Measurements from ENCODE around the gene LOXL1.
"Not testable (repeated sequence)": the region's sequence is repeated elsewhere in the genome, so short reads cannot be mapped to it uniquely, and the experiment has no call there.

Gene LOXL1

DNA sequence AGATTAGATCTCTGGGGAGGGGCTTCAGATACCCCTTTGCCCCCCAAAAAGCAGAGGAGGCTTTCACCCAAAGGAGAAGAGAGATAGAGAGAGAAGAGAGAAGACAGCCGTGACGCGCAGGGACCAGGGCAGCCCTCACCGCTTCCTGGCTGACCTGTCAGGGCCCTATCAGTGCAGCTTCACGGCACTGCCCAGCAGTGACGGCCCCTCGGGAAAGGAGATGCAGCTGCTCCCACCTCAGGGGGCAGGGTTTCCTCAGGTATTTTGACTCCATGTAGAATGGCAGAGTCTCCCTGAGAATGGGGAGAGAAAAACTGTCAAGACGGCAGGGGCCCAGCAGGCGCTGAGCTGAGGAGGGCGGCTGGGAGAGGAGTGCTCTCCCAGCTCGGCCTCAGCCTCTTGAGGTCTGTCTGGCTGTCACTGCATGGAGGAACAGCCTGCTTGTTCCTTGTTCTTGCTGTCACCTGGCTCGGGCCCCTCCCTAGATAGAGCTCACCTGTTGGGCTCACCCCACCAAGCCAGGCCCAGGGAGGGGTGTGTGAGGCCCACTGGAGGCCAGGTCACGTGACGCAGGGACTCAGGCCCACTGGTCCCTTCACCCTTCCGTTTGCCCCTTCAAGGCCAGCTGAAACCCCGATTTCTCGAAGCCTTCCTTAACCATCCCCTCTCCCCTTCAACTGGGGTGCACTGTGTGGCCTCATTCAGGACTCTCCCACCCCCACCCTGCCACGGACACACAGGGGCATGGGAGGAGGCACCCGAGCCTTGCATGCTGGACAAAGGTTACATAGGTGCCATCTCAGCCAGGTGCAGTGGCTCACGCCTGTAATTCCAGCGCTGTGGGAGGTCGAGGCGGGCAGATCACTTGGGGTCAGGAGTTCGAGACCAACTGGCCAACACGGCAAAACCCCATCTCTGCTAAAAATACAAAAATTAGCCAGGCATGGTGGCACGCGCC lies 28.2 kb downstream of the LOXL1 start:
- DNase-seq (ENCODE audit: low spot score), result no peak

DNA sequence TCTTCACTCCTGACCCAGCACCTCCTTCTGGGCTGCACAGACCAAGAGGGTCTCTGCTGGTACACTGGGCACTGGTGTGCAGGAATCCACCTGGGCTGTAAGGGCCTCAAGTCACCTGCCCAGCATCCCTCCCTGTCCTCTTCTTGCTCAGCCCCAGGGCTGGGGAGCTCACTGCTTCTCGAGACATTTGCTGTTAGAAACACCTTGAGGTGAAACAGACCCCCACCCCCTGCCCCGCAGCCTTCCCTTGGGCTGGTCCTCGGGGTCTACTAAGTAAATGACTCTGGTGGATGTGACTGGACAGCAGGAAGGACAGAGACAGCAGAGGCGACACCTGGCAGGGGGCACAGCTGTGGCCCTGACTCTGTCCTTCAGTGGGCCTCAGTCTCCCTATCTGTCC lies 29.1 kb downstream of the LOXL1 start:
- DNase-seq (ENCODE audit: low spot score), result no peak

- no peak for DNase-seq (ENCODE audit: low spot score)
These were observed 29.8 kb downstream of the LOXL1 start for GRCh38 chr15:73955861-73956742.

DNA sequence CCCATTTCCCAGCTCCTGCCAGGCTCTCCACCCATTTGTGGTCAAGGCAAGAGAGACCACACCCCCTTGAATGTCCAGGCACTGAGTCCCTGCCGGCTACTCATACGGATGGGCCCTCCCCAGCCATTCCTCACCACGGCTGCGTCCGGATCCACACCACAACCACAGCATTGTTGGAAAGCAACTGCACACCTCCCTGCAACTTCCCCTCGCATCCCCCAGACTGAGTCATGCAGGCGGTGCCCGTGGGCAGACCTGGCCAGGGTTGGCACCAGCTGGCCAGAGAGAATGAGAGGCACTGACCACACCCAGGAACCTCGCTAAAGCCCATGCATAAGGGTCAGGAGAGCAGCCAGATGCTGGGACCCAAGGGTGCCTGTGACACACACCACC lies 30.5 kb downstream of the LOXL1 start:
- peak; percentile 98 for DNase-seq (ENCODE audit: low spot score)

DNA sequence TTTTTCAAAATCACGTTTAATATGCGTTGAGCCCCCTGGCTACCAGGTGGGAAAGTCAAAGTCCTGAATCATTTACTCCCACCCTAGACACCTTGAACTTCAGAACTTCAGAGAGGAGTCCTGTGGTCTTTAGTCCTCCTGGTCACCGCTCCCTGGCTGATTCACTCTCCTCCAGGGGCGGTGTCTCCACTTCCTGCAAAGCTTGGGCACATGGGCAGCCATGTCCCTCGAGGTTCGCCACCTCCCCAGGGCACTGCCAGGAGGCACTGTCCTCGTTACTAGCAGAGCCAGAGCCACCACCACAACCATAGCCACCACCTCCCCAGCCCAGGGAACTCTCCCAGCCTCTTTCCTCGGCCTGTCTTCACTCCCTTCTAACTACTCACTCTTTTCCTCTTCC lies 31.0 kb downstream of the LOXL1 start:
- peak; percentile 86 for DNase-seq (ENCODE audit: low spot score)

GRCh38 chr15:73957785-73958184 lies 31.5 kb downstream of the LOXL1 start:
- no peak for DNase-seq (ENCODE audit: low spot score)

- peak; percentile 87 for DNase-seq (ENCODE audit: low spot score)
These were observed 32.8 kb downstream of the LOXL1 start for GRCh38 chr15:73959012-73959581.

GRCh38 chr15:73959801-73960200 lies 33.5 kb downstream of the LOXL1 start:
- no peak for DNase-seq (ENCODE audit: low spot score)

GRCh38 chr15:73960472-73961070 lies 34.3 kb downstream of the LOXL1 start:
- not testable (repeated sequence) for DNase-seq (ENCODE audit: low spot score)

- DNase-seq (ENCODE audit: low spot score), result no peak
These were observed 36.2 kb downstream of the LOXL1 start for GRCh38 chr15:73962433-73962832.

- peak; percentile 79 for DNase-seq (ENCODE audit: low spot score)
These were observed 38.5 kb downstream of the LOXL1 start for GRCh38 chr15:73964736-73965093.

DNA sequence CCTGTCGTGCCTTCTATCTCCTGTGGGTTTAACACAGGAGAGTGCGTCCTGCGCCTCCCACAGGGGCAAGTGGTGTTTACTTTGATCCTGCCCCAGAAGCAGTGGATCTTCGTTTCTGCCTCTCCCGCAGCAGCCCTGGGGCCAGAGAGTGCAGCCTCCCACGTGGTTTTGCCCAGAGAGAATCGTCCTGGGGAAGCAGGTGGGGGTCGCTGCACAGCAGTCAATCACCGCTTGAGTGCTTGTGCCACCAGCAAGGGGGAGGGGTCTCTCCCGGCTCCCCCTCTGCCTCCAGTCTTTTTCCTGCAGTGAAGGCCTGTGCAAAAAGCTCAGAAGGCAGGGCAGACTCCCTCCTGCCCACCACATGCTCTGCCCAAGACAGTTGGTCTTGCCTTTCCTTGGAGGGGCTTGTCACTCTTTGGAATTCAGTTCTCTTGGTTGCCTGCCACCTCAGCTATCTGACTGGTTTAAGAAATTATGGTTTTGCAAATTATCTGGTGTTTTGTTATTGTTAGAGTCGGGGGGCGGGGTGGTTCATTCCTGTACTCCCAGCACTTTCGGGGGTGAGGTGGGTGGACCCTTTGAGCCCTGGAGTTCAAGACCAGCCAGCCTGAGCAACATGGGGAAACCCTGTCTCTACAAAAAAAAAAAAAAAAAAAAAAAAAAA lies 39.0 kb downstream of the LOXL1 start:
- no peak for DNase-seq (ENCODE audit: low spot score)

- peak; percentile 63 for DNase-seq (ENCODE audit: low spot score)
These were observed 39.5 kb downstream of the LOXL1 start for GRCh38 chr15:73965758-73966113.

GRCh38 chr15:73968461-73968860 lies 42.2 kb downstream of the LOXL1 start:
- DNase-seq (ENCODE audit: low spot score), result no peak

DNA sequence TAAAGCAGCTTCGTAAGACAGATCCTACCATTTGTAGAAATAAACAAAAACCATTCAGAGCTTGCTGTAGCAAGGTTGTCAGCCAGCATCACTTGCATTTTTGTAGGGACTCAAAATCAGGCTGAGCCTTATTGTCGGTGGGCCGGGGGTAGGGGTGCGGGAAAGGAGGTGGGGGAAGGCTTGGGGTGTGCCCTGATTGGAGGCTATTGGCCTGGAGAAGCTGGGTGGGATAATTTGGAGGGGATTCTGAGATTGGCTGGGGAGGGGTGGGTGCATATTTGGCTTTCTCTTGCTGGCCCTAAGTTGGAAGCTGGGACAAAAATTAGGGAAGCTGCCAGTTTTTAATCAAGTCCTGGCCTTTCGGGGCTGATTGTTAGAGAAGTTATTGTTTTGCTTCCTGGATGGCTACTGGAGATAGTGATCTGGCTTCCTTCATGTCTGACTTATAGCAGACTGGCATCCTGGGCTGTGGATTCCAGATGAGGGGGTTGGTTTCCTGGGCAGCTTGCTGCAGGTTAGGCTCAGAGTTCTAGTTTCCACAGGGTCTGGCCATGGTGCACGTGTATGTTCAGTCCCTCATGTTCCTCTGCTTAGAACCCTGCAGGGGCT lies 43.0 kb downstream of the LOXL1 start:
- no peak for DNase-seq (ENCODE audit: low spot score)

GRCh38 chr15:73972984-73973682 lies 46.9 kb downstream of the LOXL1 start:
- peak; percentile 81 for DNase-seq (ENCODE audit: low spot score)

DNA sequence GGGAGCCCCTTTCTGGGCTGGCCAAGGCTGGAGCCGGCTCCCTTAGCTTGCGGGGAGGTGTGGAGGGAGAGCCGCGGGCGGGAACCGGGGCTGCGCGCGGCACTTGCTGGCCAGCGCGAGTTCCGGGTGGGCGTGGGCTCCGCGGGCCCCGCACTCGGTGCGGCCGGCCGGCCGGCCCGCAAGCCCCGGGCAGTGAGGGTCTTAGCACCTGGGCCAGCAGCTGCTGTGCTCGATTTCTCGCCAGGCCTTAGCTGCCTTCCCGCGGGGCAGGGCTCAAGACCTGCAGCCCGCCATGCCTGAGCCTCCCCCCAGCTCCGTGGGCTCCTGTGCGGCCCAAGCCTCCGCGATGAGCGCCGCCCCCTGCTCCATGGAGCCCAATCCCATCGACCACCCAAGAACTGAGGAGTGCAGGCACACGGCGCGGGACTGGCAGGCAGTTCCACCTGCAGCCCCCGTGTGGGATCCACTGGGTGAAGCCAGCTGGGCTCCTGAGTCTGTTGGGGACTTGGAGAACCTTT lies 47.5 kb downstream of the LOXL1 start:
- DNase-seq (ENCODE audit: low spot score), result not testable (repeated sequence)

DNA sequence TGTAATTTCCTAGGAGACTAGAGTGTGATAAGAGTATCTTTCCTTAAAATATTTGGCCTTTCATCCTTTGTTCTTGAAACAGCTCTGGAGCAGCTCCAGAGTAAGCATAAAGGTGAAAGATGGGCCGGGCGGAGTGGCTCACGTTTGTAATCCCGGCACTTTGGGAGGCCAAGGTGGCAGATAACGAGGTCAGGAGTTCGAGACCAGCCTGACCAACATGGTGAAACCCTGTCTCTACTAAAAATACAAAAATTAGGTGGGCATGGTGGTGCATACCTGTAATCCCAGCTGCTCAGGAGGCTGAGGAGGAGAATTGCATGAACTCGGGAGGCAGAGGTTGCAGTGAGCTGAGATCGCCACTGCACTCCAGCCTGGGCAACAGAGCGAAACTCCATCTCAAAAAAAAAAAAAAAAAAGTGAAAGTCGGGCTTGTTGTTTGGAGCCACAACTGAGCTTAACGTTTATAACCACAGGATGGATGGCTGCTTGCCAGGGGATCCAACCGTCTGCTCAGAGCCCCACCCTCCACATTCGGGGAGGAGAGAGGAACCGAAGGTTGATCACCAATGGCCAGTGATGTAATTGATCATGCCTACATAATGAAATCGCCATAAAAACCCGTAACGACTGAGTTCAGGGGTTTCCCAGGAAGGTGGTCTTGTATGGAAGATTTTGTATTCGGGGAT lies 49.3 kb downstream of the LOXL1 start:
- peak; percentile 66 for DNase-seq (ENCODE audit: low spot score)

GRCh38 chr15:73978896-73979295 lies 52.6 kb downstream of the LOXL1 start:
- no peak for DNase-seq (ENCODE audit: low spot score)

DNA sequence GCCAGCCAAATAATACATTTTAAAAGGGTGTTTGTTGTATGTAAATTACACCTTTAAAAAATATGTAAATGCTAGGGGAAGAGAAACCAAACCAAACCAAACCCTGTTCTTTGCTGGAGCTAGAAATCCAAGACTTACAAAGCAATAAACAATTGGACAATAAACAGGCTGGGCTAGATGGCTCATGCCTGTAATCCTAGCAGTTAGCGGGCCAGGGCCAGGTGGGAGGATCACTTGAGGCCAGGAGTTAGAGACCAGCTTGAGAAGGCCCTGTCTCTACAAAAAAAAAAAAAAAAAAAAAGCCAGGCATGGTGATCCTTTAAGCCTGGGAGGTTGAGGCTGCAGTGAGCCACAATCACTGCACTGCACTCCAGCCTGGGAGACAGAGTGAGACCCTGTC lies 53.4 kb downstream of the LOXL1 start:
- DNase-seq (ENCODE audit: low spot score), result no peak

Data from SW480 (cell line).